ENCODE data around the gene CDH4. TPM values are rescaled to one million over a fixed set of nuclear protein-coding genes. Genes with fewer than 3 reads are reported as not detected.

Gene CDH4
- total RNA-seq, 2 donors from 2014 or later, result not detected

DNA sequence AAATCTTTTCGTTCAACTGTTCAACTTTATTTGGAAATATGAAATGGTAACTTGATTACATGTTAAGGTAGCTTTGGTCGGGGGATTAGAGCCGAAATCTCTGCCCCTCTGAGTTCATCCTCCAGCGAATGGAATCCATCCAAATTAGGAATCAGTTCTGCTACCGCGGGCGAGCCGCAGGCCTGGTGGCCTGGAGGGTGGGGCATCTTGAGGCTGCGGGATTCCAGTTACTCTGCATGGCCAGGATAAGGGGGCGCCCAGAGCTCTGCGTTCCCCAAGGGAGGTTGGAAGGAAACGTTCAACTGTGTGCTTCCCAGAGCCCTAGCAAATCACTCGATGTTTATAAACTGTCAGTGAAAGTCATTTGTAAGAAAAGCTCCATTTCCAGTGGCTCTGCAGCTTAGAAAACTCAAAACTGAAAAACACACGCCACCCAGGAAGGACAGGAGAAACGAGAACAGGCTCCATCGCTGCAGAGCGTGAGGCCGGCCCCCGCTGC lies 551.4 kb downstream of the CDH4 start:
- Mint-ChIP-seq H3K36me3 (no peaks in the 10 kb centered on the region), H3K4me1 (ENCODE audit: low read depth in 2 of 2) (no peaks in the 10 kb centered on the region), H3K4me3 (no peak overlapping the region), H3K9me3 (no peaks in the 10 kb centered on the region), H3K27me3 (peaks cover 0 to 6% of the 10 kb centered on the region in 2 donors), H3K27ac (no peak overlapping the region)
- ATAC-seq (no peak), DNase-seq (ENCODE audit: low spot score) (no peak)

DNA sequence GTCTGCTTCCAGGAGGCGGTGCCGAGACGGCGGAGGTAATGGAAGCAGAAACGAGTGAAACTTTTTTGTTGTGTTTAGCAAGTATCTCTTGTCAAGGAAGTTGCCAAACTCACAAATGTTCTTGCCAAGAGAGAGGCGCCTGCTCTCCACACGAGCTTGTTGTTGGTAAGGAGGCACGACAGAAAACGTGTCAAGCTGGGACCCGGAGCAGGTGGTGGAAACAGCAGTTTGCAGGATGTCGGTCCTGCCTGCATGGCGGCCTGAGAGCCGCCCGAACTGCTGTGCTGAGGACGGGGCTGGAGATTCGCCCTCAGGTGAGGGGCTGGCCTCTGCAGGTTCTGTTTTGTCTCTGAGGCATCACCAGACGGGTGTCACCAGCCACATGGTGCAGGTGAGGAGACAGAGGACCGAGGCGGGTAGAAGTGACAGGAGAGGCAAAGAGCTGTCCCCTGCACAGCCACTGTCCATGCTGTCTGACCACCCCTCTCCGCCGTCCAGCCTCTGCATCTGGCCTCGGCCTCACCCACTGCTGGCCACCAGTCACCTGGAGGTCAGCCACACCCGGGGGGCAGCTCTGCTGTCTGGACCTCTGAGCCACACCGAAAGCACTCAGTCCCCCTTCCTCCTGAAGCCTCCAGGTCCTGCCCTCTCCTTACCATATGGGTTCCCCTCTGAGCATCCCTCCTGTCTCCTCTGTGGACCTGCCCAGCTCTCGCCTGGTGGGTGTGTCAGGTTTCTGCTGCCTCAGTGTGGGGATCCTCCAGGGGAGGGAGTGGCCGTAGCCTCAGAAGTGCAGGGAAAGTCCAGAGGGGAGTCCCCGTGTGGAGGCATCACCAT lies 552.1 kb downstream of the CDH4 start:
- no peak overlapping the region for H3K27ac Mint-ChIP-seq
- peaks cover 0 to 6% of the 10 kb centered on the region in 2 donors for H3K27me3 Mint-ChIP-seq
- no peaks in the 10 kb centered on the region for H3K4me1 Mint-ChIP-seq (ENCODE audit: low read depth in 2 of 2)
- H3K4me3 Mint-ChIP-seq, result no peak overlapping the region
- H3K36me3 Mint-ChIP-seq, result no peaks in the 10 kb centered on the region
- no peaks in the 10 kb centered on the region for H3K9me3 Mint-ChIP-seq
- DNase-seq (ENCODE audit: low spot score) (no peak), ATAC-seq (no peak)

DNA sequence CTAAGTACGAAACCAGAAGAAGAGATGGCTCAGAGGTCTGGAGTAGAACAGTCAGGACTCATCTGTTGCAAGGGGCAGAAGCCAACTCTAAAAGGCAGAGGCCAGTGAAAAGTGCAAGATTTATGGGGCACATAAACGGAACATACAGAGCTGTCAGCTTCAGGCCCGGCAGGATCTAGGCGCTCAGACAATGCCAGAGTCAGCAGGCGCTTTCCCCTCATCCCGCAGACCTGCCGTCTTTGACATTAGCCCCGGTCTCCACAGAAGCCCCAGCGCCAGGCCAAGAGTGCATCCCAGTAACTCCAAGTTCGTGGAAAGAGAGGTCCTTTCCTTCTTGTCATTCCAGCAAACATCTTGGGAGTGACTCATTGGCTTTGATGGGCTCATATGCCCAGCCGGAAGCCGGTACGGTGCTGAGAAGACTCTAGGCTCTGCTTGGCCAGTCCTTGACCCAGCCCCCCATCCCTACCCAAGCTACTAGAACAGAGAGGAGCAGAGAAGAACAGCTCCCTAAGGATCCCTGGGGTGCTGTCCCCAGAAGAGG lies 552.8 kb downstream of the CDH4 start:
- ATAC-seq (no peak), DNase-seq (ENCODE audit: low spot score) (no peak)
- H3K27ac Mint-ChIP-seq, result no peak overlapping the region
- H3K4me1 Mint-ChIP-seq (ENCODE audit: low read depth in 2 of 2), result peaks cover 0 to 2% of the 10 kb centered on the region in 2 donors
- peaks cover 0 to 6% of the 10 kb centered on the region in 2 donors for H3K27me3 Mint-ChIP-seq
- no peak overlapping the region for H3K4me3 Mint-ChIP-seq
- no peaks in the 10 kb centered on the region for H3K36me3 Mint-ChIP-seq
- no peaks in the 10 kb centered on the region for H3K9me3 Mint-ChIP-seq

DNA sequence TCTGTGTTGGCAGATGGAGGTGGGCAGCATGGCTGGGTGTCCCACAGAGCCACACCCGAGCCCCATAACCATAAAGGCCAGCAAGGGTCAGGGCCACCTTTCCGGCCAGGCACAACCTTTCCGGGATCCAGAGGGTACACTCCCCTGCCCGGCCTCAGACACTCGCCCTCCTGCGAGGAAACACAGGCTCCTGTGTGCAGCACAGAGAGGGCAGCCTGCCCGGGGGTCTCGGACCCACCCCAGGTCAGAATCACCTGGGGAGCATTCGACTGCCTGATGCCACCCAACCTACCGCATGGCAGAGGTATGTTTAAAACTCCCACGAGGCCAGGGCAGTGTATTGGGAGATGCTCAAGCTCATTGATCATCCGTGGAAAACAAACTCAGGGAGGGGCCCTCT lies 553.3 kb downstream of the CDH4 start:
- Mint-ChIP-seq H3K27ac (no peak overlapping the region), H3K36me3 (no peaks in the 10 kb centered on the region), H3K4me1 (ENCODE audit: low read depth in 2 of 2) (peaks cover 0 to 2% of the 10 kb centered on the region in 2 donors), H3K27me3 (peaks cover 0 to 6% of the 10 kb centered on the region in 2 donors), H3K4me3 (no peak overlapping the region), H3K9me3 (no peaks in the 10 kb centered on the region)
- no peak for ATAC-seq
- no peak for DNase-seq (ENCODE audit: low spot score)

DNA sequence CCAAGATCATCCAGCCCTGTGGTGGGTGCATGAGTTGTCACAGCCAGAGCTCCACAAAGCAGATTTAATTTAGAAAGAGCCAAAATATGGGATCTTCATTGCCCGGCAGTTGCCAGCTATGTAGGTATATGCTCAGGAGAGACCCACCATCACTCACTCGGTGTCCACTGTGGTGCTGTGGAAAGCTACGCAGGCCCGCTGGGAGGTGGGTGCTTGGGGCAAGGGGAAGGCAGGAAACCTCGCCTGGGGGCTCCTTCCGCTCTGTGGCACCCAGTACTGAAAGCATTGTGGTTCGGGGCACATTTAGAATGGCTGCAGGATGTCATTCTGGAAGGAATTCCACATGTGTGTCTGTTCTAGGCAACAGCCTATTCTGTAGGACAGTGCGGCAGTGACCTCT lies 553.7 kb downstream of the CDH4 start:
- Mint-ChIP-seq H3K9me3 (no peaks in the 10 kb centered on the region), H3K36me3 (no peaks in the 10 kb centered on the region), H3K4me1 (ENCODE audit: low read depth in 2 of 2) (peaks cover 0 to 2% of the 10 kb centered on the region in 2 donors), H3K4me3 (no peak overlapping the region), H3K27me3 (peaks cover 0 to 6% of the 10 kb centered on the region in 2 donors), H3K27ac (no peak overlapping the region)
- DNase-seq (ENCODE audit: low spot score) (no peak), ATAC-seq (no peak)

DNA sequence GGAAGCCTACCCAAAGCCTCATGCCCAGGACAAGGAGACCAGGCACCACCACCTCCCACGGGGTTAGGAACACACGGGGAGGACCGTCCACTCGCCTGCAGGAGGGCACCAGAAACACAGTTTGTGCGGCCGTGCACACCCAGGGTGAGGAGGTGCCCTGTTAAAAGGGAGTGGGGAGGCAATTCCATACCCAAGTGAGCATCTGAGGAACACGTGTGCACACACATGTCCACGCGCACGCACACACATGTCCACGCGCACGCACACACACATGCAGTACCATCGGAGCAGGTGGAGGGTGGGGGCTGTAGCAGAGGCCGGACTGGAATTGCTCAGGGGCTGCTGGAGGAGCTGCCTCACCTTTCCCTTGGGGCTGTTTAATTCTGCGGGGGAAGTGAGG lies 554.3 kb downstream of the CDH4 start:
- Mint-ChIP-seq H3K27ac (no peak overlapping the region), H3K36me3 (no peaks in the 10 kb centered on the region), H3K9me3 (no peaks in the 10 kb centered on the region), H3K4me1 (ENCODE audit: low read depth in 2 of 2) (peaks cover 0 to 2% of the 10 kb centered on the region in 2 donors), H3K27me3 (peaks cover 0 to 6% of the 10 kb centered on the region in 2 donors), H3K4me3 (no peak overlapping the region)
- ATAC-seq (no peak), DNase-seq (ENCODE audit: low spot score) (no peak)

DNA sequence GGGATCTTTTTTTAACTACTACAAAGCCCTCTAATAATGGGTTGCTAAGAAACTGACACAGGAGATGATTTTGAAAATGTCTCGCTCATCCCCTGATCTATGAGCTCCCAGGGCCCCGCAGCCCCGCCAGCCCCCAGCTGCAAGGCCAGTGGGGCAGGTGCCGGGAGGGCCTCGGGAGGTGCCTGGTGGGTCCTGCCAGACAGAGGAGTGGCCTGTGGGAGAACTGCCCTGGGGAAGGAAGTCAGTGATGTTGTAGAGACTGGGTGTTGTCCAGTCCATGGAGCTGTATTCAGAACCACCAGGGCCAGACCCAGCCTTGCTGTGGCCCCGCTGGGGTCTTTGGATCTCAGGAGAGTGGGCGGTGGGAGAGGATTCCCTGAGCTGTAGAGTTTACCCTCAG lies 554.9 kb downstream of the CDH4 start:
- no peak for ATAC-seq
- H3K36me3 Mint-ChIP-seq, result no peaks in the 10 kb centered on the region
- DNase-seq (ENCODE audit: low spot score), result no peak
- H3K27ac Mint-ChIP-seq, result no peak overlapping the region
- no peaks in the 10 kb centered on the region for H3K9me3 Mint-ChIP-seq
- H3K4me1 Mint-ChIP-seq (ENCODE audit: low read depth in 2 of 2), result peaks cover 0 to 2% of the 10 kb centered on the region in 2 donors
- no peak overlapping the region for H3K4me3 Mint-ChIP-seq
- peaks cover 0 to 3% of the 10 kb centered on the region in 2 donors for H3K27me3 Mint-ChIP-seq

DNA sequence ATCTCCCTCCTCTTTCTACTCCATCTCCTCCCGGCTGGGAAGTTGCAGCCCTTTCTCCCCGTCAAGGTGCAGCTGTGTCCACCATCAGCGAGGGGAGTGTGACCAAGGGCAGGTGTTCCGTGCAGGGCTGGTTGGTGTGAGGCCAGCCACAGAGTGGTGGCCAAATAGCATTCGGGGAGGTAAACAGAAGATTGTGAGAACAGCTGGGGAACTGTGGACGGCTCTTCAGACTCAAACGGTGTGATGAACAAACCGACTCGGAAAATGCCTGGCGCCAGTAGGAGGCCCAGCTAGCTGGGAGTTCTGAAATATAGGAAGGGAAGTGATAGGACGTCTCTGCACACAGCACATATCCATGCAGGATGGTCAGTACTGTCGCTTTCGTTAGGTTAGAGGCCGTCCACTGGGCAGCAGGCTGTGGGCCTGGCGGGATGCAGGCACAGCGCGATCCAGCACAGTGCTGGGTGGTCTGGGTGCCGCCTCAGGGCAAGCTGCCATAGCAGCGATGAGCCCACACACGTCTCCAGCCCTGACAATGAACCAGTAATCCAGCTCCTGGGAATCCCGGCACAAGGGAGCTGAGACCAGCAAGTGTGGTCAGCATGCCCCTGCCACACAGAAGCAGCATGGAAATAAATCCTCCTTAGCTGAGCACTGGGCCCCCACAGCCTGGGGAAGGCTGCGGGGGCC lies 555.6 kb downstream of the CDH4 start:
- no peaks in the 10 kb centered on the region for H3K9me3 Mint-ChIP-seq
- H3K4me1 Mint-ChIP-seq (ENCODE audit: low read depth in 2 of 2), result peaks cover 0 to 2% of the 10 kb centered on the region in 2 donors
- H3K36me3 Mint-ChIP-seq, result no peaks in the 10 kb centered on the region
- H3K27me3 Mint-ChIP-seq, result peaks cover 0 to 3% of the 10 kb centered on the region in 2 donors
- ATAC-seq (no peak), DNase-seq (ENCODE audit: low spot score) (no peak)
- H3K27ac Mint-ChIP-seq, result no peak overlapping the region
- no peak overlapping the region for H3K4me3 Mint-ChIP-seq

DNA sequence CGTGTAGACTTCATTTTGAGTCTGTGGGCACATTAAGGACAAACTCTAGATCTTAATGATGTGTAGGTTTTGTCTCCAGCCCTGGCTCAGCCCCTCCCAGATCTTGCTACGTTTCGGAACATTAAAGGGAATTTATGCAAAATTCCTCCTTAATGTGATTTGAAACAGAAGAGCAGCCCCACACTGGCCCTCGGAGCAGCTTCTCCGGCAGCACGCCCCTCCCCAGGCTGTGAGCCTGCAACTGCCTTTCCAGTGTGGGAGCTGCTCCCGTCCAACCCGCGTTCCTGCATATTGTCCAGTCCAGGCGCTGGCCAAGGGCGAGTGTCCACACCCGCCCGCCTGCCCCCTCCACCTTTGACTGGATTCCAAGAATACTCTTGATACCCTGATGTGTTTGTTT lies 556.4 kb downstream of the CDH4 start:
- DNase-seq (ENCODE audit: low spot score), result no peak
- Mint-ChIP-seq H3K4me3 (no peak overlapping the region), H3K4me1 (ENCODE audit: low read depth in 2 of 2) (peaks cover 0 to 2% of the 10 kb centered on the region in 2 donors), H3K27me3 (peaks cover 0 to 3% of the 10 kb centered on the region in 2 donors), H3K9me3 (no peaks in the 10 kb centered on the region), H3K27ac (no peak overlapping the region), H3K36me3 (no peaks in the 10 kb centered on the region)
- ATAC-seq, result no peak

DNA sequence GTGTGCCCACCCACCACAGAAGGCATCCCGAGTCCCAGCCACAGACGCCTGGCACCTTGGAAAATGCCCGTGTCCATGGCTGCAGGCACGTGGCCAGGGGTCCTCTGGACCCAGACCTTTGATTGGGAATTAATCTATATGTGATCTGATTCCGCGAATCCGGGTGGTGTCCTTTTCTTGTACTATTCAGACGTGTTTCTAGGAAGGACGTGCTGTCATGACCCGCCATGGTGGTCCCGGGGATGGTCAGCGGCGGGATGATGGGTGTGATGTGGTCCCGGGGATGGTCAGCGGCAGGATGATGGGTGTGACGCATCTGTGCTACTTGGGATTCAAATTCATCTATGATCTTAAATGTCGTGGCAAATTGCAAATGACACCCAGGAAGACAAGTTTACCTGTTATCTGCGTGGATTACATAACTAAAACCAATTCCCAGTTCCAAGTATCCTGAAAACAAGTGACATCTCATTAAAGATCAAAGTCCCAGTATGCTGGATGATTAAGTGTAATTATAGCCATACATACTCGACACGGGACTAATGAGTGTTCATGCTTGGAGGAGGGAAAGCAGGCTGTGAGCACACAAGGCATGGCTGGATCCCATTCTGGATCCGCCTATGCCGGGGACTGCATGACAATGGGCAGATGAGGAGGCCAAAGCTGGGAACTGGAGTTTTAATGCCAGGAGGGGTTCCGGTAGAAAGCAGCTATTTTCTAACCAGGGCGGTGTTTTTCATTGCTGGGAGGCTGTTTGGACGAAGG lies 557.1 kb downstream of the CDH4 start:
- Mint-ChIP-seq H3K4me3 (no peak overlapping the region), H3K27ac (no peak overlapping the region), H3K4me1 (ENCODE audit: low read depth in 2 of 2) (peaks cover 0 to 2% of the 10 kb centered on the region in 2 donors)

DNA sequence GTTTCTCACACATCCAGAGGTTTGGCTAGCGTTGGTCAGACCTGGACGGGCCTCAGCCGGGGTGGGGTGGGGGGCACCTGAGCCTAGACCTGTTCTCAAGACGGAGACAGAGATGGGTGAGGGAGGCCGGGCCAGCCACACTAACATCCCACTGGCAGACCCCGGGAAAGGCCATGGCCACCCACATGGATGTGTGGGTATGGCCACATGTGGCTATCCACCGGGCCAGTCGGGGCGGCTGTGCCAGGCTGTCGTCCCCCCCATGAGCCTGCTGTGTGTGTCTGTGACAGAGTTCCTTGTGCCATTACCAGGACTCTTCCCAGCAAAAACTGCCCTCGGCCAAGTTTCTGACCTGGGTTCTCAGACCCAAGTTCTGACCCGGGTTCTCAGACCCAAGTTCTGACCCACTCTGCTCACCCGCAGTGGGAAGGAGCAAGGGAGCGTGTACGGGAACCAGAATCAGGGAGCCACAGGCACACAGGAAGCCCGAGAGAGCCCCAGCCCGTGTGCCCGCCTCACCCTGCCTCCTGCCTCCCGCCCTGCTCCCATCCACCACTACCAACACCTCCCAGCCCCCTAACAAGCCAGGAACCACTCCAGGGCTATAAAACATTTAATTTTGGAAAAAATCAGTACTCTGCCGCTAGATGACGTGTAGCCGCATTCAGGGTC lies 558.1 kb downstream of the CDH4 start:
- H3K27ac Mint-ChIP-seq, result no peak overlapping the region
- no peaks in the 10 kb centered on the region for H3K36me3 Mint-ChIP-seq
- no peak for ATAC-seq
- no peak overlapping the region for H3K4me3 Mint-ChIP-seq
- DNase-seq (ENCODE audit: low spot score), result no peak
- no peaks in the 10 kb centered on the region for H3K27me3 Mint-ChIP-seq
- H3K4me1 Mint-ChIP-seq (ENCODE audit: low read depth in 2 of 2), result peaks cover 0 to 2% of the 10 kb centered on the region in 2 donors
- no peaks in the 10 kb centered on the region for H3K9me3 Mint-ChIP-seq

More for the DNA sequence above, 557.1 kb downstream of the CDH4 start:
- ATAC-seq (no peak), DNase-seq (ENCODE audit: low spot score) (no peak)
- Mint-ChIP-seq H3K36me3 (no peaks in the 10 kb centered on the region), H3K9me3 (no peaks in the 10 kb centered on the region), H3K27me3 (peaks cover 0 to 3% of the 10 kb centered on the region in 2 donors)

DNA sequence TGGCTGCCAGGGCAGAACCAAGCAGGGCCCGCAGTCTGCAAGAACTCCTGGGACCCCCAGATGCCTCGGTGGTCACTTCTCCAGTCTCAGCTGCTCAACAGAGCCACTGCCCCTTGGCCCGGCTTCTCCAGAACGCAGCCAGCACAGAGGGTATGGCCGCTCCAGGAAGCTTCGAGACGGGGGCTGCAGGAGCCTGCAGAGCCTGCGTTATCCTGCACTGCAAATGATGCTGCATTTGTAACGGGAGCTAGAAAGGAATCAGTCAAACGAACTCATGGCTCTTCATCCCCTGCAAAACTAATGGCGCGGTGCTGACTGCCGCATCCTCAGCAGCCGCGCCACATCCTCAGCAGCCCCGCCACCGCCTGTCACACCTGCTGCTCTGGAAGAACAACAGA lies 558.7 kb downstream of the CDH4 start:
- Mint-ChIP-seq H3K4me1 (ENCODE audit: low read depth in 2 of 2) (peaks cover 0 to 2% of the 10 kb centered on the region in 2 donors), H3K27ac (no peak overlapping the region), H3K4me3 (no peak overlapping the region), H3K36me3 (no peaks in the 10 kb centered on the region), H3K27me3 (no peaks in the 10 kb centered on the region), H3K9me3 (no peaks in the 10 kb centered on the region)
- DNase-seq (ENCODE audit: low spot score) (no peak), ATAC-seq (no peak)

DNA sequence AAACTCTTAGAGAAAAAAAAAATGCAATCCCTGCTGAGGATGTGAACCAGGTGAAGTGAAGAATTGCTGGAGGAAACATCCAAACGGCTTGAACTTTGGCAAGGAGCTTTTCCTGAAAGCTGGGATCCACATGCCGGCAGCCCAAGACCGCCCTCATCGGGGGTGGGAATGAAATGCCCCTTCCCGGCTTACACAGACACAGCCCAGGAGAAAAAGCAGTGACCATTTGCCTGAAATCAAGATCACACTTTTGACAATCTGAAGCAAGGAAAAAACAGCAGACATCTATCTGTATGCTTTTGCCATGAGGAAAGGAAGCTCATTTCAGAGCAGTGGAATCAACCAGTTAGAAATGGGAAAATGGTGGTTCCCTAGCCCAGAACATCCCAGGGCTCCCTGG lies 559.1 kb downstream of the CDH4 start:
- Mint-ChIP-seq H3K27ac (no peak overlapping the region), H3K4me1 (ENCODE audit: low read depth in 2 of 2) (peaks cover 0 to 2% of the 10 kb centered on the region in 2 donors), H3K4me3 (no peak overlapping the region), H3K27me3 (no peaks in the 10 kb centered on the region), H3K36me3 (no peaks in the 10 kb centered on the region), H3K9me3 (no peaks in the 10 kb centered on the region)
- ATAC-seq (no peak), DNase-seq (ENCODE audit: low spot score) (no peak)

Data from natural killer cell treated with Interleukin-12 subunit alpha and Interleukin-12 subunit beta and Interleukin-15 and Interleukin-18, amount 100 ng/mL, for 72 hours (primary cell).